Measurements from ENCODE around the gene KIF26A.
A peak's percentile ranks its signal among the peaks of the same experiment; 100 is the strongest.

KIF26A gene

GRCh38 chr14:104138098-104138717 lies at the start of gene KIF26A:
KIF26A (plus strand) TSS chr14:104138587; CDS start chr14:104138723, 136 bp downstream.
- DNase-seq = no peak

DNA sequence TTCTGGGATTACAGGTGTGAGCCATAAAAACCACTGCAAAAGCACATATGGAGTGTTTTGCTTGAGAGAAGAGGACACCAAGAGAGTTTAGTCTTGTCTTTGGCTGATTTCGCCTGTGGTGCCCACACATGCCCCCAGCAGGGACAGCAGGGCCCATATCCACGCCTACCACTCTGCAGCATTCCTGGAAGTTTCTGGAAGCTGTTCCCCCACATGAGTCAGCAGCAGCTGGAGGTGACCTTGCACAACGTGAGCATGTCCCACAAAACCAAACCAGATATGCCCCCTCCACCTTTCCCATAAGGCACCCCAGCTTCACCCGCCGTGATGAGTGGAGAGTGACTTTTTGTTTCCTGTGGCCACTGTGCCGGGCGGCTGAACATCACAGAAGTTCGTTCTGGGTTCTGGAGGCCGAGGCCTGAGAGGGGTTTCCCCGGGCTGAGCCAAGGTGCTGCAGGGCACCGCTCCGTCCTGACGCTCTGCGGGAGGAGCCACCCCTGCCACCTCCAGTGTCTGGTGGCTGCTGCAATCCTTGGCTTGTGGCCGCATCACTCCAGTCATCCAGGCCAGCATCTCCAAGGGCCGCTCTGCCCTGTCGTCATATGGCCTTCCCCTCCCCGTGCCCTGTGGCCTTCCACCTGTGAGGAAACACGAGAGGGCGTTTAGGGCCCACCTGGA lies 48.2 kb upstream of the KIF26A start:
- DNase-seq = no peak

DNA sequence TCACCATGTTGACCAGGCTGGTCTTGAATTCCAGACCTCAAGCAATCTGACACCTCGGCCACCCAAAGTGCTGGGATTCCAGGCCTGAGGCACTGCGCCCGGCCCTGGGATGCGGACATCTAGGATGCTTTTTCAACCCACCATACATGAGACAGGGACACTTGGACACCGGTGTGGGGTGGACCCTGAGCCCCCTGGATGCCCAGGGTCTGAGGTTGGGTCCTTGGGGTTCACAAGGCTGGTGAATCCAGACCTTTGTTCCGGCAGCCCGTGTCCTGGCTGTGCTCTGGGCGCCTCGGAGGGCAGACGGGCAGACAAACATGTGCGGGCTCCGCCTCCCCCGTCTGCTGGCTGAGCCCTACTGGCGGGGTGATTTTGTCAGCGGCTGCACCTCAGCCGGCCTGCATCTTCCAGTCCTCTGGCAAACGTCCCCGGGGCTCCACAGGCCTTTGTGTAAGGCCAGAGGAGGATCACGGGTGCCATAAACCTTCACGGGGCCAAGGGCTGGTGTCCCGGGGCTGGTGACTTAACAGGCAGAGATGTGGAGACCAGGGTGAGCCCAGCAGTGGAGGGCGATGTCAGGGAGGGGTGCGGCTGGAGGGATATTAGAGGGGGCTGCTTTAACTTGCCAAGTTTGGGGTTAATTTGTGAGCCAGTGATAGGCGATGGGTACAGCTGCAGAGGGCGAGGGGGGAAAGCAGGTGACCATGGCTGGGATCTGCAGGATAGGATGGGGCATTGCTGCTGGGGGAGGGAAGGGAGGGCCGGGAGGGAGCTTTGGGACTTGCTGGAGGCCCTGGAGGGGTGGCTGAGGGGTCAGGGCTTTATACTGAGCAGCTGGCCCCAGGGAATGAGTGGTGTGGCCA lies 47.1 kb upstream of the KIF26A start:
- DNase-seq = no peak

- no peak for DNase-seq
Observed at GRCh38 chr14:104091927-104092771, 46.2 kb upstream of the KIF26A start.

DNA sequence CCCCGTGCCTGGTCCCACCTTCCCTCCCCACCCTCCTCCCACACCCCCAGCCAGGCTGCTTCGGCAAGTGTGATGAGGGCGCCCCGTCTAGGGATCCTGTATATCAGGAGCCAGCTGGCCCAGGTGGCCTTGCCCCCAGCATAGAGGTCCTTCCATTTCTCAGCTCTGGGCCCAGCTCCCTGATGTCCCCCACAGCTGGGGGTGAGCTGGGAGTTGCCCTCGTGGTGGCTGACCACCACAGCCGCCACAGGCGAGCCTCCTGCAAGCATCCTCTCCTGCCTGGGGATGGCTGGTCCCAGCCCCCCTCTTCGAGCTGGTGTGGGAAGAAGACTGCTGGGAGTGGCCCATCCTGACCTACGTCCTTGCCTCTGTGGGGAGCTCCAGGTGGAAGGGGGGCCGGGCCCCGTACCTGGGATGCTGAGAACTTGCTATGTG lies 45.4 kb upstream of the KIF26A start:
- no peak for DNase-seq

DNA sequence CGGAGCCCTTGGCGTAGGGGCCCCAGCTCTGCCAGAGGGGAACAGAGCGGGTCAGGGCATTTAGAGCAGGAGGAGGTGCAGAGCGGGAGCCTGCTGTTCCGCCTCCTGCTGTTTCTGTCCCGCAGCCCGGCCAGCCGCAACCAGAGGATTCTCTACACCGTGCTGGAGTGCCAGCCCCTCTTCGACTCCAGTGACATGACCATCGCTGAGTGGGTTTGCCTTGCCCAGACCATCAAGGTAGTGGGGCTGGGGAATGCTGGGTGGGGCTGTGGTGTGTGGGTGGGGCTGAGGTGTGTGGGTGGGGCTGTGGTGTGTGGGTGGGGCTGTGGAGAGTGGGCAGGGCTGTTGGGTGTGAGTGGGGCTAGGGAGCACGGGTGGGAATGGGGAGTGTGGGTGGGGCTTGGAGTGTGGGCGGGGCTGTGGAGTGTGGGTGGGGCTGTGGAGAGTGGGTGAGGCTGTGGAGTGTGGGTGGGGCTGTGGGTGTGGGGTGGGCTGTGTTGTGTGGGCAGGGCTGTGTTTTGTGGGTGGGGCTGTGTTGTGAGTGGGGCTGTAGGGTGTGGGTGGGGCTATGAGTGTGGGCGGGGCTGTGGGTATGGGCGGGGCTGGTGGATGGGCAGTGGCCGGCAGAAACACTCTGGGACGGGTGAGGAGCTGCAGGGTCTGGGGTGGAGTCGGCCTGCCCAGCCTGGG lies 44.9 kb upstream of the KIF26A start:
- peak; percentile 20 for DNase-seq

DNA sequence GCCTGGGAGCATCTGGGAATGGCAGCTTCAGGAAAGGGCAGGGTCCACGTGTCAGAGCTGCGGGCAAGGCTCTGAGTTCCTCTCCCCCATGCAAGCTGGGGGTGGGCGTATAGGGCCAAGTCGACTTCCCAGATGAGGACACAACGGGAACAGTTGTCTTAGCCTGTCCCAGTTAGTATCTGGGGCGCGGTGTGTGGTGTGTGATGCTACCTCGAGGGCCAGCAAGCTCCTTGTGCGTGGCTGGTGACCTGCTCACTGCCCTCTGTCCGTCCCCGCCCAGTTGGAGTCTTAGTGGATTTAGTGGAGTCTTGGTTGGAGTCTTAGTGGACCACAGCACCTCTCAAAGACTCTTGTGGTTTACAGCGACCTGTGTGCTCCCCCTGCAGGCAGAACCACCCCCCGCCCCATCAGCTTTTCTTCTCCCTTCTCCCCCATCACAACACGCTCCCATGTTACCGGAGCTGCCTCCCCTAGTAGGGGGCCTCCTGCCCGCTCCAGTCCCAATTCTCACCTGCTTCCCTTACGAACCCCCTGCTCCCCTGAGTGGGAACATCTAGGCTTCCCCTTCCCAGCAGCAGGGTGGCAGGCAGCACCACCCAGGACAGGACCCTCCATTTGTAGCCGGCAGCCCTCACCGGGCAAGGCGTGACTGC lies 44.2 kb upstream of the KIF26A start:
- no peak for DNase-seq

DNA sequence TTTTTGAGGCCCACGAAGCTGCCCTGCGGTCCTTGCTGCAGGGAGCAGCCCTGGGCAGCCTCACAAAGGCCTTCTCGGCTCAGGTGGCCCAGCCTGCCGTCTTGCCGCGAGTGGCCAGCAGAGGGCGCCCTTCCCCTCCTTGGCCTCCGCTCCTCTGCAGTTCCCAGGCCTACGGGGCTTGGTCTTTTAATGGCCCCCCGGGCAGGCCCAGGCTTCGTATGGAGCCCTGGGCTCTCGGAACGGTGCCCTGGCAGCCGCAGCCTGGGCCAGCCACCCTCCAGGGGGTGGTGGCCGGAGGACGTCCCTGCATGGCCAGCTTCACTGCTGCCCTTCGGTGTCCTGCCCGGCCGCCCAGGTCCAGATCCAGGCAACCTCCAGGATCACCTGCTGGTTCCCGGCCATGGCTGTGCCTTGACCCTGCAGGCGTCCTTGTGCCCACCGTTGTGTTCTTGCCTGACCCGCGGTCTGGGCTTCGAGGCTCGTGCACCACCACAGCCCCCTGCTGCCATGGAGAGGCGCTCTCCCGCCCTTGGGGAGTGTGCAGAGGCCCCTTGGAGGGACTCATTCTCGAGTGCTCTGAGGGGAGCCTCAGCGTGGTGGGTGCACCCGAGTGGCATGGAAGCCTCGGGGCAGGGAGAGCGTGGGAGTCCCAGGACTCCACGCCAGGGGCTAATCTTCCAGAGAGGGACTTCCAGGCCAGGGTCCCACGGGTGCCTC lies 43.5 kb upstream of the KIF26A start:
- peak; percentile 70 for DNase-seq

- no peak for DNase-seq
Observed at GRCh38 chr14:104095426-104096310, 42.7 kb upstream of the KIF26A start.

- no peak for DNase-seq
Observed at GRCh38 chr14:104096318-104096717, 42.1 kb upstream of the KIF26A start.

DNA sequence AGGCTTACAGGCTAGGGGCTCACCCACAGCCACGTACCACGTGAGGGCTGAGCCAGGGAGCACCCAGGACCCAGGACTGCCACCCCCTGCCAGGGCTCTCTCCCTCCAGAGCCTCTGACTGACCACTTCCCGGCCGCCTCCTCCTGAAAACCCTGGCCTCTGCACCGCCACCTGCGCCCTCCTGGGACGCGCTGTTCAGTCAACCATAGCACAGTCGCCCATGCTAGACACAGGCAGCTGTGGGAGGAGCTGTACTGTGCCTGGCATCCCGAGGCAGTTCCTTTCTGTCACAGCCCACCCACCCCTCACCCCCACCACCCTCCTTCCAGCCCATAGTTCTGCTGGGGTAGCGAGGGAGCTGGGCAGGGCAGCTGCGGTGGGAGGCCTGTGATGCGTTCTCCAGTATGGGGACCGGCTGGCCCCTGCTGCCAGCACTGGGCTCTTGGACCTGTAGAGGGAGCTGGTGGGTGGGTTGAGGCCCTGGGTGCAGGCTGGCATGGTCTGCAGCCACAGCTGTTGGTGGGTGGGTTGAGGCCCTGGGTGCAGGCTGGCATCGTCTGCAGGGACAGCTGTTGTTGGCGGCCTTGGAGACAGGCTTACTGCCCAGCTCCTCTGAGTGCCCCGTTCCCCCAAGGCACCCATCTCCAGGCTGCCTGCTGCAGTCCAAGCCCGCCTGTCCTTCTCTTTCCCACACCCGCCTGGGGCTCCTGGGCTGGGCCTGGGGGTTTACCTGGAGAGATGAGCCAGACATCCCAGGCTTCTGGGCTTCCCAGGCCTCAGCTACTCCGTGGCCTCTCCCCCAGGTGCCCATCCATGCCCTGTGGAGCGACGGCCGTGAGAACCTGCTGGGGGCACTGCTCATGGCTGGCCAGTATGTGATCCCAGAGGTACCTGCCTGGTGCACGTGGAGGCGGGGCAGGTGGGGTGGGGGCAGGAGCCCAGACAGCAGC lies 41.4 kb upstream of the KIF26A start:
- DNase-seq = no peak

GRCh38 chr14:104098272-104099095 lies 39.9 kb upstream of the KIF26A start:
- no peak for DNase-seq

GRCh38 chr14:104099096-104100041 lies 39.0 kb upstream of the KIF26A start:
- no peak for DNase-seq

GRCh38 chr14:104100171-104101085 lies 38.0 kb upstream of the KIF26A start:
- DNase-seq = no peak

GRCh38 chr14:104101086-104101621 lies 37.2 kb upstream of the KIF26A start:
- DNase-seq = no peak

Measured in CD4-positive, alpha-beta T cell treated with Interleukin-12 subunit alpha and Interleukin-12 subunit beta, for 1 hour (primary cell).